GM12874 (cell line): ENCODE data around the gene ZBTB7A.

Experiments
- CTCF ChIP-seq: IDR thresholded peaks from 2 replicates; pipeline ENCODE4 v1.5.1; 2011; ENCODE audit warnings: low read depth, mild to moderate bottlenecking, control low read depth, low read length, moderate library complexity; ENCODE audit not compliant: insufficient read depth

The ZBTB7A gene

GRCh38 chr19:4035018-4035566, 31.6 kb downstream of the ZBTB7A start:
- no peak for TF ChIP-seq CTCF

GRCh38 chr19:4034048-4035017, 32.4 kb downstream of the ZBTB7A start:
- TF ChIP-seq CTCF: no peak

- no peak for TF ChIP-seq CTCF
Observed at GRCh38 chr19:4033028-4033956, 33.4 kb downstream of the ZBTB7A start.

- no peak for TF ChIP-seq CTCF
Observed at GRCh38 chr19:4032436-4032835, 34.3 kb downstream of the ZBTB7A start.

GRCh38 chr19:4031420-4031819, 35.3 kb downstream of the ZBTB7A start:
- TF ChIP-seq CTCF: no peak

- no peak for TF ChIP-seq CTCF
Observed at GRCh38 chr19:4030981-4031380, 35.7 kb downstream of the ZBTB7A start.

GRCh38 chr19:4030552-4030951, 36.1 kb downstream of the ZBTB7A start:
- no peak for TF ChIP-seq CTCF
